Activated B cell treated with CpG ODN at 0.5 μM for 24 hours (primary cell): ENCODE data around the gene MFAP1. TPM values are rescaled to one million over a fixed set of nuclear protein-coding genes. Genes with fewer than 3 reads are reported as not detected.

ENCODE experiments used
- ATAC-seq: fragments of 200-7000 bp; cut with Tn5 transposase; one replicate; pipeline ENCODE4 v1.10.0; 2021; ENCODE audit warnings: low read depth, mild to moderate bottlenecking, moderate library complexity
- CTCF ChIA-PET: fragments of 350-600 bp; sonication (Branson Sonifier 250); formaldehyde crosslinking; loops from one replicate; lab custom pipeline; 2021; ENCODE audit warnings: antibody characterized with exemption; lab: Charles Lee
- POLR2A ChIA-PET: fragments of 350-600 bp; sonication (Branson Sonifier 250); formaldehyde crosslinking; loops from one replicate; lab custom pipeline; 2021; ENCODE audit warnings: antibody characterized with exemption; lab: Charles Lee
- DNase-seq: peaks from one replicate; pipeline ENCODE4 v3.0.0; 2022
- H3K27ac Mint-ChIP-seq: one replicate; pipeline ENCODE4 v1.8.0; 2020; ENCODE audit warnings: mixed read lengths
- H3K27me3 Mint-ChIP-seq: one replicate; pipeline ENCODE4 v1.8.0; 2021; ENCODE audit warnings: mixed read lengths
- H3K36me3 Mint-ChIP-seq: one replicate; pipeline ENCODE4 v1.8.0; 2021; ENCODE audit warnings: low read depth, mixed read lengths
- H3K4me1 Mint-ChIP-seq: one replicate; pipeline ENCODE4 v1.8.0; 2021; ENCODE audit warnings: mixed read lengths
- H3K4me3 Mint-ChIP-seq: one replicate; pipeline ENCODE4 v1.8.0; 2020; ENCODE audit warnings: mild to moderate bottlenecking, mixed read lengths
- H3K9me3 Mint-ChIP-seq: one replicate; pipeline ENCODE4 v1.8.0; 2020; ENCODE audit warnings: mixed read lengths
- intact Hi-C: fragments of 100-400 bp; cut with micrococcal nuclease; formaldehyde crosslinking; loops from one replicate; pipeline ENCODE4 v1.15.1; 2024
- total RNA-seq: library from RNA; stranded (reverse); gene quantifications from 2 replicates; pipeline ENCODE4 v1.2.3, GENCODE V29; 2022
- TF ChIP-seq, protein P1 (sequence below): fragments of 200-600 bp; IDR thresholded peaks from one replicate; pipeline ENCODE4 v1.8.0; 2022; ENCODE audit warnings: antibody characterized with exemption, mild to moderate bottlenecking

Gene MFAP1
- total RNA-seq, 1 donor from 2014 or later: 26.1 TPM

- ATAC-seq (peak; percentile 12), DNase-seq (no peak)
- TF ChIP-seq, protein P1, sequence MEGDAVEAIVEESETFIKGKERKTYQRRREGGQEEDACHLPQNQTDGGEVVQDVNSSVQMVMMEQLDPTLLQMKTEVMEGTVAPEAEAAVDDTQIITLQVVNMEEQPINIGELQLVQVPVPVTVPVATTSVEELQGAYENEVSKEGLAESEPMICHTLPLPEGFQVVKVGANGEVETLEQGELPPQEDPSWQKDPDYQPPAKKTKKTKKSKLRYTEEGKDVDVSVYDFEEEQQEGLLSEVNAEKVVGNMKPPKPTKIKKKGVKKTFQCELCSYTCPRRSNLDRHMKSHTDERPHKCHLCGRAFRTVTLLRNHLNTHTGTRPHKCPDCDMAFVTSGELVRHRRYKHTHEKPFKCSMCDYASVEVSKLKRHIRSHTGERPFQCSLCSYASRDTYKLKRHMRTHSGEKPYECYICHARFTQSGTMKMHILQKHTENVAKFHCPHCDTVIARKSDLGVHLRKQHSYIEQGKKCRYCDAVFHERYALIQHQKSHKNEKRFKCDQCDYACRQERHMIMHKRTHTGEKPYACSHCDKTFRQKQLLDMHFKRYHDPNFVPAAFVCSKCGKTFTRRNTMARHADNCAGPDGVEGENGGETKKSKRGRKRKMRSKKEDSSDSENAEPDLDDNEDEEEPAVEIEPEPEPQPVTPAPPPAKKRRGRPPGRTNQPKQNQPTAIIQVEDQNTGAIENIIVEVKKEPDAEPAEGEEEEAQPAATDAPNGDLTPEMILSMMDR: no peak
- POLR2A ChIA-PET: interaction anchor here (0.7 to 18.0 kb wide), 12 partner anchors 8 to 939 kb away, joined by 3 to 509 read pairs (median 6); partner anchors contain the start of genes ELL3, HYPK, MFAP1 and PDIA3
- no peaks in the 10 kb centered on the region for H3K9me3 Mint-ChIP-seq
- H3K27ac Mint-ChIP-seq: peak overlapping the region; percentile 88
- intact Hi-C loops: loop anchor here (1.0 kb wide), 1 partner anchor 12 kb away; no protein-coding TSS in a partner anchor
- peaks cover 23% of the 10 kb centered on the region for H3K36me3 Mint-ChIP-seq
- peaks cover 56% of the 10 kb centered on the region for H3K4me1 Mint-ChIP-seq
- H3K27me3 Mint-ChIP-seq: no peaks in the 10 kb centered on the region
- CTCF ChIA-PET: interaction anchor here (1.0 to 5.7 kb wide), 2 partner anchors 12 to 20 kb away, joined by 3 to 49 read pairs; partner anchors contain the start of gene ELL3
- peak overlapping the region; percentile 66 for H3K4me3 Mint-ChIP-seq
These were observed 35.1 kb downstream of the MFAP1 start for GRCh38 chr15:43789409-43789808.

- ChIA-PET POLR2A (interaction anchor here (10.1 kb wide), 1 partner anchor 15 kb away, joined by 509 read pairs; the partner anchor contains the start of genes HYPK, SERF2 and SERINC4), CTCF (no interaction called here)
- H3K36me3 Mint-ChIP-seq: peaks cover 28% of the 10 kb centered on the region
- ATAC-seq (no peak), DNase-seq (no peak)
- intact Hi-C loops: no loop called here
- H3K27ac Mint-ChIP-seq: no peak overlapping the region
- TF ChIP-seq, protein P1: no peak
- no peaks in the 10 kb centered on the region for H3K27me3 Mint-ChIP-seq
- peak overlapping the region; percentile 25 for H3K4me3 Mint-ChIP-seq
- H3K4me1 Mint-ChIP-seq: peaks cover 39% of the 10 kb centered on the region
- no peaks in the 10 kb centered on the region for H3K9me3 Mint-ChIP-seq
These were observed 45.5 kb downstream of the MFAP1 start for GRCh38 chr15:43779016-43779415.

- H3K27me3 Mint-ChIP-seq: no peaks in the 10 kb centered on the region
- intact Hi-C loops: loop anchor here (1.0 to 2.0 kb wide), 4 partner anchors 12 to 949 kb away; partner anchors contain the start of genes FRMD5 and MFAP1
- ChIA-PET CTCF (interaction anchor here (0.8 to 2.9 kb wide), 11 partner anchors 9 to 50 kb away, joined by 3 to 49 read pairs (median 6); partner anchors contain the start of genes HYPK, MFAP1, PDIA3 and SERF2), POLR2A (interaction anchor here (0.6 to 10.1 kb wide), 19 partner anchors 16 to 1202 kb away, joined by 3 to 509 read pairs (median 8); partner anchors contain the start of genes HYPK, MFAP1, PDIA3 and SERF2)
- TF ChIP-seq, protein P1: no peak
- DNase-seq (no peak), ATAC-seq (peak; percentile 69)
- peak overlapping the region; percentile 96 for H3K27ac Mint-ChIP-seq
- H3K4me1 Mint-ChIP-seq: peaks cover 40% of the 10 kb centered on the region
- H3K9me3 Mint-ChIP-seq: no peaks in the 10 kb centered on the region
- H3K4me3 Mint-ChIP-seq: peak overlapping the region; percentile 96
- peaks cover 45% of the 10 kb centered on the region for H3K36me3 Mint-ChIP-seq
These were observed 47.1 kb downstream of the MFAP1 start for GRCh38 chr15:43777267-43777914.

DNA sequence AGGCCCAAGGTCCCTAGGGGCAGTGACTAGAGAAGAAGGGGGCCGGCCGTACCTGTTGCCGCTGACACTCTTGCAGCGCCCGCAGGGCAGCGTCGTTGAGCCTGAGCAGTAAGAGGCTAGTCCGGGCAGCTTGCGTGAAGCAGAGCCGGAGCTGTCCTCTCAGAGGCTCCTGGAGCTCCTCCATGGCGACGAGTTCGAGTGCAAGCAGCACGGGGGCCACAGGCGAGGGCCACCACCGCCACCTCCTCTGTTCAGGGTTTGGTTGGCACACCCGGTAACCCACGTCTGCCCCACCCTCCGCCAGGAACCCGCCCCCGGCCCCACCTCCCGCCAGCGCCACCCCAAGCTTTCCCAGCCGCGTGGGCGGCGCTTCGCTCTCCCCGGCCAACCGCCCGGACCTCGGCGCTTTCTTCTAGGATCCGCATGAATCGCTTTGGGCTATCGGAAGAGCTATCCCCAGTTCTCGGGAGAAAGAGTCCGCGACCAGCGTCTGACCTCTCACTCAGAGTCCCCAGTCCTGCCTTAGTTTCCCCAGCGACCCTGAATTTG lies 47.7 kb downstream of the MFAP1 start, which contains the start of gene ELL3:
TSS of gene ELL3 (minus strand) at position 249 of the 549 bp plus-strand sequence. CDS start at position 184, 65 bp downstream.
- Mint-ChIP-seq H3K4me1 (peaks cover 44% of the 10 kb centered on the region), H3K4me3 (peak within 1 kb of the TSS; percentile 96)

More for the DNA sequence above, 47.7 kb downstream of the MFAP1 start, which contains the start of gene ELL3:
- Mint-ChIP-seq H3K36me3 (peaks cover 51% of the 10 kb centered on the region), H3K9me3 (no peaks in the 10 kb centered on the region), H3K27ac (peak within 1 kb of the TSS; percentile 96), H3K27me3 (no peaks in the 10 kb centered on the region)
- TF ChIP-seq, protein P1: no peak
- POLR2A ChIA-PET: interaction anchor here (0.5 to 10.1 kb wide), 26 partner anchors 11 to 1202 kb away, joined by 3 to 509 read pairs (median 4); partner anchors contain the start of genes B2M, HYPK, MAP1A and MFAP1
- CTCF ChIA-PET: interaction anchor here (0.8 to 2.9 kb wide), 11 partner anchors 8 to 51 kb away, joined by 3 to 49 read pairs (median 6); partner anchors contain the start of genes HYPK, MFAP1, PDIA3 and SERF2
- peak; percentile 82 for DNase-seq
- ATAC-seq: peak; percentile 62
- intact Hi-C loops: loop anchor here (1.0 to 2.0 kb wide), 8 partner anchors 13 to 950 kb away; partner anchors contain the start of genes FRMD5, HYPK, MFAP1 and PDIA3
